NCI-H1105 treated with DMSO at 0.1 percent for 48 hours (cell line): ENCODE measurements around the gene RCL1.
A peak's percentile ranks its signal among the peaks of the same experiment; 100 is the strongest.

Experiments
- DNase-seq: peaks from one replicate; lab custom pipeline; 2025; lab: John Stamatoyannopoulos, UW

Gene RCL1

GRCh38 chr9:4842213-4842612 lies 49.5 kb downstream of the RCL1 start:
- no peak for DNase-seq

- no peak for DNase-seq
Observed at GRCh38 chr9:4842734-4843133, 50.0 kb downstream of the RCL1 start.

GRCh38 chr9:4844056-4844838 lies 51.5 kb downstream of the RCL1 start:
- DNase-seq: no peak

- peak; percentile 44 for DNase-seq
Observed at GRCh38 chr9:4849369-4849768, 56.6 kb downstream of the RCL1 start.

- DNase-seq: no peak
Observed at GRCh38 chr9:4850603-4851310, 58.0 kb downstream of the RCL1 start.

- DNase-seq: no peak
Observed at GRCh38 chr9:4852419-4852818, 59.7 kb downstream of the RCL1 start.

GRCh38 chr9:4854265-4854590 lies 61.5 kb downstream of the RCL1 start:
- DNase-seq: no peak

- no peak for DNase-seq
Observed at GRCh38 chr9:4855841-4856240, 63.1 kb downstream of the RCL1 start.

- no peak for DNase-seq
Observed at GRCh38 chr9:4857163-4857810, 64.5 kb downstream of the RCL1 start.

GRCh38 chr9:4859035-4859434 lies 66.3 kb downstream of the RCL1 start:
- peak; percentile 32 for DNase-seq

- DNase-seq: no peak
Observed at GRCh38 chr9:4860383-4860782, 67.6 kb downstream of the RCL1 start.

GRCh38 chr9:4861145-4861544 lies 68.4 kb downstream of the RCL1 start:
- DNase-seq: no peak

GRCh38 chr9:4861736-4862451 lies 69.2 kb downstream of the RCL1 start:
- DNase-seq: no peak

- DNase-seq: no peak
Observed at GRCh38 chr9:4862506-4863250, 69.9 kb downstream of the RCL1 start.

- DNase-seq: no peak
Observed at GRCh38 chr9:4864234-4864661, 71.5 kb downstream of the RCL1 start.

- no peak for DNase-seq
Observed at GRCh38 chr9:4864698-4865097, 72.0 kb downstream of the RCL1 start.

GRCh38 chr9:4865681-4866080 lies 72.9 kb downstream of the RCL1 start:
- DNase-seq: no peak

GRCh38 chr9:4866239-4866969 lies 73.7 kb downstream of the RCL1 start:
- DNase-seq: no peak

GRCh38 chr9:4873066-4873465 lies 80.3 kb downstream of the RCL1 start:
- DNase-seq: no peak

- DNase-seq: no peak
Observed at GRCh38 chr9:4875559-4875958, 82.8 kb downstream of the RCL1 start.

- DNase-seq: no peak
Observed at GRCh38 chr9:4879115-4879558, 86.4 kb downstream of the RCL1 start.
